Choroid plexus epithelial cell (primary cell): Measurements from ENCODE around the gene MICAL3.
A peak's percentile ranks its signal among the peaks of the same experiment; 100 is the strongest.

ENCODE experiments used
- DNase-seq: peaks from one replicate; pipeline ENCODE4 v3.0.0-alpha.2; 2010; ENCODE audit warnings: low read depth
- H3K4me3 ChIP-seq: 2 replicates; pipeline ENCODE4 v1.5.1; 2011; ENCODE audit warnings: low read depth, mild to moderate bottlenecking, control low read depth, low read length, moderate library complexity
- CTCF ChIP-seq: conservative IDR thresholded peaks from 2 replicates; pipeline ENCODE4 v1.5.1; 2011; ENCODE audit warnings: low read depth, mild to moderate bottlenecking, control low read depth, inconsistent platforms, low read length, moderate library complexity

Gene MICAL3

GRCh38 chr22:17806437-17806836 lies 217.9 kb downstream of the MICAL3 start:
- no peak for DNase-seq
- H3K4me3 ChIP-seq, result no peak overlapping the region
- TF ChIP-seq CTCF, result no peak

- TF ChIP-seq CTCF, result no peak
- DNase-seq, result no peak
- no peak overlapping the region for H3K4me3 ChIP-seq
Observed at GRCh38 chr22:17804331-17805080, 219.9 kb downstream of the MICAL3 start.

GRCh38 chr22:17803609-17804270 lies 220.6 kb downstream of the MICAL3 start:
- no peak for DNase-seq
- TF ChIP-seq CTCF, result no peak
- H3K4me3 ChIP-seq, result no peak overlapping the region

- H3K4me3 ChIP-seq, result no peak overlapping the region
- TF ChIP-seq CTCF, result no peak
- peak; percentile 28 for DNase-seq
Observed at GRCh38 chr22:17802822-17803221, 221.5 kb downstream of the MICAL3 start.

GRCh38 chr22:17802411-17802810 lies 221.9 kb downstream of the MICAL3 start:
- H3K4me3 ChIP-seq, result no peak overlapping the region
- DNase-seq, result no peak
- TF ChIP-seq CTCF, result no peak

- H3K4me3 ChIP-seq, result no peak overlapping the region
- DNase-seq, result no peak
Observed at GRCh38 chr22:17797721-17798559, 226.4 kb downstream of the MICAL3 start.

More at GRCh38 chr22:17797721-17798559, 226.4 kb downstream of the MICAL3 start:
- no peak for TF ChIP-seq CTCF
